ENCODE data around the gene PLS3.

Gene PLS3

DNA sequence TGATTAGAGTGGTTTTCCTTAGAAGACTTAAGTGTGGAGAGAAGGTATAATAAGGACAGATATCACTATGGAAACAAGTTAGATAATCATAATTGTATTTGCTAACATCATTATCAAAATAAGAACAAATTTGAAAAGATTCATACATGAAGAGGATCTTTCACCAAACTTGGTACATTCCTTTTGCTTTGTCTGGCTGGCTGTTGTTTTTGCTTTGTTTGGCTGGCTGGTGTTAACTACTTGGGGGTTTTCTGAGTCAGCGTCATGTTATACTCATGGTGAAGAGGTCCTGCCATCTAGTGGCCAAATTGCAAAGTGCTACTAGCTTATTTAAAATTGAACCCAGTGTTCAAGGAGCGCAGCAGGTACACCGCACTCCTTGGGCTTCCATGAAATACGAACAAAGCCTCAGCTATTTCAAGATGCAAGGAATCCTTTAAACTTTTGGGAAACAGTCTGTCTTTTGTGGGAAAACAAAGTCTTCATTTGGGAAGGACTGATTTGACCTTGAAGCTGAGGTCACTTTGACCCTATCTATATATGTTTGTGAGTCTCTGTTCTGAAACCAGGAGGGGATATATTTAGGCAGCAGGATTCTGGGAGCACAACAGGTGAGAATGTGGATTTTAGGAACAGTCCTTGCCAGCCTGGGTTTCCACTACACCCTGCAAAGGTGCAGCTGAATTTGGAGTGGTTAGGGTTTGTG lies 129.7 kb downstream of the PLS3 start:
- Histone ChIP-seq H3K36me3 (replicated peaks; ENCODE audit: low read depth, low read length) (no peaks in the 10 kb centered on the region), H3K9me3 (ENCODE audit: insufficient read depth, low read length) (no peaks in the 10 kb centered on the region), H2AFZ (ENCODE audit: low read depth, low read length) (no peak overlapping the region), H3K27me3 (ENCODE audit: low read depth, low read length) (no peaks in the 10 kb centered on the region), H4K20me1 (ENCODE audit: insufficient read depth, low read length) (no peaks in the 10 kb centered on the region), H3K9ac (ENCODE audit: low read length) (no peak overlapping the region), H3K4me1 (ENCODE audit: low read length) (no peaks in the 10 kb centered on the region), H3K4me3 (ENCODE audit: low read length) (no peak overlapping the region), H3K4me2 (ENCODE audit: low read length) (peak overlapping the region; percentile 27; the same call in 1 of the 2 replicates), H3K27ac (ENCODE audit: low read length) (no peak overlapping the region), H3K79me2 (ENCODE audit: low read length) (no peaks in the 10 kb centered on the region)
- no peak for TF ChIP-seq EZH2phosphoT487 (IDR thresholded peaks at IDR 0.05; ENCODE audit: low read depth)
- TF ChIP-seq, protein P1, sequence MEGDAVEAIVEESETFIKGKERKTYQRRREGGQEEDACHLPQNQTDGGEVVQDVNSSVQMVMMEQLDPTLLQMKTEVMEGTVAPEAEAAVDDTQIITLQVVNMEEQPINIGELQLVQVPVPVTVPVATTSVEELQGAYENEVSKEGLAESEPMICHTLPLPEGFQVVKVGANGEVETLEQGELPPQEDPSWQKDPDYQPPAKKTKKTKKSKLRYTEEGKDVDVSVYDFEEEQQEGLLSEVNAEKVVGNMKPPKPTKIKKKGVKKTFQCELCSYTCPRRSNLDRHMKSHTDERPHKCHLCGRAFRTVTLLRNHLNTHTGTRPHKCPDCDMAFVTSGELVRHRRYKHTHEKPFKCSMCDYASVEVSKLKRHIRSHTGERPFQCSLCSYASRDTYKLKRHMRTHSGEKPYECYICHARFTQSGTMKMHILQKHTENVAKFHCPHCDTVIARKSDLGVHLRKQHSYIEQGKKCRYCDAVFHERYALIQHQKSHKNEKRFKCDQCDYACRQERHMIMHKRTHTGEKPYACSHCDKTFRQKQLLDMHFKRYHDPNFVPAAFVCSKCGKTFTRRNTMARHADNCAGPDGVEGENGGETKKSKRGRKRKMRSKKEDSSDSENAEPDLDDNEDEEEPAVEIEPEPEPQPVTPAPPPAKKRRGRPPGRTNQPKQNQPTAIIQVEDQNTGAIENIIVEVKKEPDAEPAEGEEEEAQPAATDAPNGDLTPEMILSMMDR (IDR thresholded peaks at IDR 0.05; ENCODE audit: low read depth, low read length): peak; percentile 63

DNA sequence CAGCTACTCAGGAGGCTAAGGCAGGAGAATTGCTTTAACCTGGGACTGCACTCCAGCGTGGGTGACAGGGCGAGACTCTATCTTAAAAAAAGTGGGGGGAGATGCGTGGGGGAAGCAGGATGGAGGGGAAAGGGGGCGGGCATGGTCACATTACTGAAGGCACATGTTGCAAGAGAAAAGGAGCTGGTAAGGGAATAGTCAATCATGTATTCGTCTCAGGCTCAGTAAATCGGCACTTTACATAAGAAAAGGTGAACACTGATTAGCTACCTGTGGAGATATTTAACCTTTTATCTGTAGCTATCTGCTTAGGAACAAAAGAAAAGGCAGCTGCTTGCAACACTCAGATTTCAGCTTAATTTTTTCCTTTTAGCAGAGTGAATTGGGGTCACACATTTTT lies 132.5 kb downstream of the PLS3 start:
- H3K9me3 ChIP-seq (ENCODE audit: insufficient read depth, low read length): no peaks in the 10 kb centered on the region
- H3K9ac ChIP-seq (ENCODE audit: low read length): no peak overlapping the region
- H2AFZ ChIP-seq (ENCODE audit: low read depth, low read length): no peak overlapping the region
- TF ChIP-seq, protein P1 (IDR thresholded peaks at IDR 0.05; ENCODE audit: low read depth, low read length): no peak
- TF ChIP-seq EZH2phosphoT487 (IDR thresholded peaks at IDR 0.05; ENCODE audit: low read depth): no peak
- H3K4me1 ChIP-seq (ENCODE audit: low read length): no peaks in the 10 kb centered on the region
- no peaks in the 10 kb centered on the region for H3K36me3 ChIP-seq (replicated peaks; ENCODE audit: low read depth, low read length)
- no peak overlapping the region for H3K4me3 ChIP-seq (ENCODE audit: low read length)
- no peak overlapping the region for H3K27ac ChIP-seq (ENCODE audit: low read length)
- no peaks in the 10 kb centered on the region for H4K20me1 ChIP-seq (ENCODE audit: insufficient read depth, low read length)
- no peaks in the 10 kb centered on the region for H3K79me2 ChIP-seq (ENCODE audit: low read length)
- no peak overlapping the region for H3K4me2 ChIP-seq (ENCODE audit: low read length)
- H3K27me3 ChIP-seq (ENCODE audit: low read depth, low read length): no peaks in the 10 kb centered on the region

DNA sequence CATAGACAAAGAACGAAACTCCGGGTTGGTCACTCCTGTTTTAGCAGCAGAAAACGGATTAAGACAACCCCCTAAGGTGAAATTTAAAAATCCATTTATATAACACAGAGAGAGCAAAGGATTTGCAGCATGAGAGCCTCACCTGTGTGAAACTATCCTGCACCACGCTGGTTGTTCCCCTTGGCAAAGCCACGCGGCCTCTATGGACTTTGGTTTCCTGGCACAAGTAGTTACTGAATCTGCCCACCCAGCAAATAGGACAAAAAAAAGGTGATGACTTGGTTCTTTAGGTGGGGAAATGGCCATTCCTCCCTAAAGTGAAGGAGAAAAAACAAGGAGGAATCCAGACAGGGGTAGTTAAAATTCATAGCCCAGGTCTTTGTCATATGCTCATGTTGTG lies 133.1 kb downstream of the PLS3 start:
- no peaks in the 10 kb centered on the region for H3K27me3 ChIP-seq (ENCODE audit: low read depth, low read length)
- TF ChIP-seq, protein P1 (IDR thresholded peaks at IDR 0.05; ENCODE audit: low read depth, low read length): no peak
- no peak for TF ChIP-seq EZH2phosphoT487 (IDR thresholded peaks at IDR 0.05; ENCODE audit: low read depth)
- H3K4me3 ChIP-seq (ENCODE audit: low read length): no peak overlapping the region
- H3K9me3 ChIP-seq (ENCODE audit: insufficient read depth, low read length): no peaks in the 10 kb centered on the region
- H3K27ac ChIP-seq (ENCODE audit: low read length): no peak overlapping the region
- H3K36me3 ChIP-seq (replicated peaks; ENCODE audit: low read depth, low read length): no peaks in the 10 kb centered on the region
- H2AFZ ChIP-seq (ENCODE audit: low read depth, low read length): no peak overlapping the region
- no peak overlapping the region for H3K9ac ChIP-seq (ENCODE audit: low read length)
- H3K79me2 ChIP-seq (ENCODE audit: low read length): no peaks in the 10 kb centered on the region
- H4K20me1 ChIP-seq (ENCODE audit: insufficient read depth, low read length): no peaks in the 10 kb centered on the region
- no peak overlapping the region for H3K4me2 ChIP-seq (ENCODE audit: low read length)
- H3K4me1 ChIP-seq (ENCODE audit: low read length): no peaks in the 10 kb centered on the region

DNA sequence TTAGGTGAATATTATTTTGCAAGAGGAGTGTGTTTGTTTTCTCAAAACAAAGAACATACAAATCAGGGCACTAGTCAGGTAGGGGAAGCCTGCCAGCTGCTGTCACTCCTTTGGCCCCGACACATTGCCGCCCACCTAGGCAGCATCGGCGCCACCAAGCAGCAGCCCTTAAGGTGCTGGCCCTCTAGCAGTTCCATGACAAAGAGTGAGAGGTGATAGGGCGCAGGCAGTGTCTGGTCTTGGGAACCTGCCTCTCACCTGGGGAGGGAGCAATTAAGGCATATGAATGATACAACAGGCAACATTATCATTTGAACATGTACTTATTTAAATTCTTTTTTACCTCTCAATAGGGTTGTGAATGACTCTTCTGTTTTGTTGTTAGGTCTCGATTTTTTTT lies 135.1 kb downstream of the PLS3 start:
- H3K36me3 ChIP-seq (replicated peaks; ENCODE audit: low read depth, low read length): no peaks in the 10 kb centered on the region

More for the DNA sequence above, 135.1 kb downstream of the PLS3 start:
- no peak overlapping the region for H3K9ac ChIP-seq (ENCODE audit: low read length)
- H3K4me2 ChIP-seq (ENCODE audit: low read length): no peak overlapping the region
- no peaks in the 10 kb centered on the region for H3K9me3 ChIP-seq (ENCODE audit: insufficient read depth, low read length)
- H3K79me2 ChIP-seq (ENCODE audit: low read length): no peaks in the 10 kb centered on the region
- no peak overlapping the region for H3K27ac ChIP-seq (ENCODE audit: low read length)
- H2AFZ ChIP-seq (ENCODE audit: low read depth, low read length): no peak overlapping the region
- H3K27me3 ChIP-seq (ENCODE audit: low read depth, low read length): no peaks in the 10 kb centered on the region
- H4K20me1 ChIP-seq (ENCODE audit: insufficient read depth, low read length): no peaks in the 10 kb centered on the region
- H3K4me3 ChIP-seq (ENCODE audit: low read length): no peak overlapping the region
- TF ChIP-seq EZH2phosphoT487 (IDR thresholded peaks at IDR 0.05; ENCODE audit: low read depth): no peak
- TF ChIP-seq, protein P1 (IDR thresholded peaks at IDR 0.05; ENCODE audit: low read depth, low read length): no peak
- H3K4me1 ChIP-seq (ENCODE audit: low read length): no peaks in the 10 kb centered on the region
